Stimulated activated CD4-positive, alpha-beta T cell treated with anti-CD3 and anti-CD28 coated beads, Interleukin-15, amount 100 ng/mL, for 1 hour (primary cell): ENCODE results near the gene LCE1E.

Experiments
- DNase-seq, 2 donors: peaks; one replicate each; pipeline ENCODE4 v3.0.0-alpha.2; 2020; ENCODE audit warnings: low read depth in 1 of 2, low spot score in 1 of 2

LCE1E gene

GRCh38 chr1:152786077-152786476, at the start of gene LCE1E:
Gene LCE1E (plus strand): TSS chr1:152786257. CDS start chr1:152787300, 1,043 bp downstream.
- DNase-seq: no peak

GRCh38 chr1:152737997-152738396, 48.1 kb upstream of the LCE1E start:
- no peak for DNase-seq

- DNase-seq: no peak
Observed at GRCh38 chr1:152739841-152740240, 46.2 kb upstream of the LCE1E start.

GRCh38 chr1:152741656-152742055, 44.4 kb upstream of the LCE1E start:
- no peak for DNase-seq

GRCh38 chr1:152743371-152744145, 42.5 kb upstream of the LCE1E start:
- DNase-seq: no peak

GRCh38 chr1:152745289-152745704, 40.8 kb upstream of the LCE1E start:
- no peak for DNase-seq

GRCh38 chr1:152745765-152746444, 40.2 kb upstream of the LCE1E start:
- no peak for DNase-seq

- DNase-seq: no peak
Observed at GRCh38 chr1:152747831-152748230, 38.2 kb upstream of the LCE1E start.

- DNase-seq: no peak
Observed at GRCh38 chr1:152752225-152752624, 33.8 kb upstream of the LCE1E start.

- no peak for DNase-seq
Observed at GRCh38 chr1:152753586-152753985, 32.5 kb upstream of the LCE1E start.

GRCh38 chr1:152756872-152757271, 29.2 kb upstream of the LCE1E start:
- no peak for DNase-seq

- no peak for DNase-seq
Observed at GRCh38 chr1:152757747-152758146, 28.3 kb upstream of the LCE1E start, which contains the start of gene KPRP. Gene KPRP (plus strand): TSS chr1:152758025. CDS start chr1:152759589, 1,564 bp downstream.

- DNase-seq: no peak
Observed at GRCh38 chr1:152758636-152759035, 27.4 kb upstream of the LCE1E start.

GRCh38 chr1:152759453-152760173, 26.4 kb upstream of the LCE1E start:
- no peak for DNase-seq

- DNase-seq: no peak
Observed at GRCh38 chr1:152760551-152761190, 25.4 kb upstream of the LCE1E start.

GRCh38 chr1:152761609-152762213, 24.3 kb upstream of the LCE1E start:
- no peak for DNase-seq

- DNase-seq: no peak
Observed at GRCh38 chr1:152768847-152769533, 17.1 kb upstream of the LCE1E start.

GRCh38 chr1:152770411-152770810, 15.6 kb upstream of the LCE1E start:
- DNase-seq: no peak

- no peak for DNase-seq
Observed at GRCh38 chr1:152774875-152775274, 11.2 kb upstream of the LCE1E start, which contains the start of gene LCE1F. Gene LCE1F (plus strand): TSS chr1:152775140. CDS start chr1:152776372, 1,232 bp downstream.

- no peak for DNase-seq
Observed at GRCh38 chr1:152776361-152776760, 9.7 kb upstream of the LCE1E start.
